Retinal pigment epithelial cell (primary cell): ENCODE data around the gene TGM2.

Experiments
- DNase-seq: peaks from one replicate; pipeline ENCODE4 v3.0.0-alpha.2; 2010; ENCODE audit warnings: low read depth
- H3K4me3 ChIP-seq: 2 replicates; pipeline ENCODE4 v1.5.1; 2011; ENCODE audit warnings: mild to moderate bottlenecking, low read length, control low read depth, moderate library complexity
- CTCF ChIP-seq: conservative IDR thresholded peaks from 2 replicates; pipeline ENCODE4 v1.5.1; 2011; ENCODE audit warnings: low read depth, low read length, control low read depth, inconsistent platforms

Gene TGM2

GRCh38 chr20:38155811-38156210, 9.3 kb downstream of the TGM2 start:
- DNase-seq, result no peak
- no peak overlapping the region for H3K4me3 ChIP-seq
- TF ChIP-seq CTCF, result no peak

GRCh38 chr20:38153401-38153800, 11.7 kb downstream of the TGM2 start:
- no peak for DNase-seq
- no peak overlapping the region for H3K4me3 ChIP-seq
- TF ChIP-seq CTCF, result no peak

GRCh38 chr20:38152621-38153221, 12.3 kb downstream of the TGM2 start:
- no peak overlapping the region for H3K4me3 ChIP-seq
- no peak for DNase-seq
- TF ChIP-seq CTCF, result no peak

- TF ChIP-seq CTCF, result no peak
- H3K4me3 ChIP-seq, result no peak overlapping the region
- no peak for DNase-seq
These were observed 12.9 kb downstream of the TGM2 start for GRCh38 chr20:38152175-38152620.

GRCh38 chr20:38151455-38151854, 13.6 kb downstream of the TGM2 start:
- TF ChIP-seq CTCF, result no peak
- H3K4me3 ChIP-seq, result no peak overlapping the region
- DNase-seq, result no peak

- no peak for DNase-seq
- no peak overlapping the region for H3K4me3 ChIP-seq
- TF ChIP-seq CTCF, result no peak
These were observed 14.5 kb downstream of the TGM2 start for GRCh38 chr20:38150335-38151170.
